Measurements from ENCODE around the gene TAOK2. TPM values are rescaled to one million over a fixed set of nuclear protein-coding genes. Genes with fewer than 3 reads are reported as not detected.

The TAOK2 gene
- total RNA-seq, 6 experiments from 2014 or later, result 50.4 to 56.9 (median 53.0) TPM

DNA sequence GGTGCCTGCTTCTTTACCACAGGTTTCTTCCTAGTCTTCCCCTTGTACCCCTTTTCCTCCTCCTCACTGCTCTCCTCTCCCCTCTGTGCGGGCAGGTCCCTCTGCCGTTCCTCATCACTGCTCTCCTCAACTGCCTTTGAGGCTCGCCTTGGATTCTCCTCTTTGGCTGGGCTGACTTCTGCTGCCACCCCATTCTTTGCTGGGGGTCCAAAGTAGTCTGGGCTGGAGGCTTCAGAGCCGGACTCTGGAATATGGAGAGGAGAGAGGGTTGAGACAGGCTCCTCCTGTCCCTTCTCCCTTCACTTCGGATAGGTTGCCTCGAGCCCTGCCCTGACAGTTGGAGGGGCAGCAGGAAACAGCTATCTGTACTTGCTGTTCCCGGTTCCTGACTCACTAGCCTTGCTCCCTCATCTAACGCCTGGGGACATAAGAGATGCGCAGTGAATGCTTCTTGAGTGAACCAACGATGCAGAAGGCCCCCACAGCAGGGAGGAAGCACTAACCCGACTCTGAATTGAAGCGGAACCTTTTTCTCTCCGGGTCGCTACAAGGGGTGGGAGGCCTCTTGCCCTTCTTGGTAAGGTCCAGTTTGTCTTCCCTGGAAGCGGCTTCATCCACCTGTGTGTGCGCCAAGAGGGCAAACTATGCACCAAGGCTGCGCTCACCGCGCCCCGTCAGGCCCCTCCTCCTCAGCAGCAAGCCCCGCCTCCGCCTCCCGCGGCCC lies 21.1 kb downstream of the TAOK2 start:
- TF ChIP-seq, protein P1, sequence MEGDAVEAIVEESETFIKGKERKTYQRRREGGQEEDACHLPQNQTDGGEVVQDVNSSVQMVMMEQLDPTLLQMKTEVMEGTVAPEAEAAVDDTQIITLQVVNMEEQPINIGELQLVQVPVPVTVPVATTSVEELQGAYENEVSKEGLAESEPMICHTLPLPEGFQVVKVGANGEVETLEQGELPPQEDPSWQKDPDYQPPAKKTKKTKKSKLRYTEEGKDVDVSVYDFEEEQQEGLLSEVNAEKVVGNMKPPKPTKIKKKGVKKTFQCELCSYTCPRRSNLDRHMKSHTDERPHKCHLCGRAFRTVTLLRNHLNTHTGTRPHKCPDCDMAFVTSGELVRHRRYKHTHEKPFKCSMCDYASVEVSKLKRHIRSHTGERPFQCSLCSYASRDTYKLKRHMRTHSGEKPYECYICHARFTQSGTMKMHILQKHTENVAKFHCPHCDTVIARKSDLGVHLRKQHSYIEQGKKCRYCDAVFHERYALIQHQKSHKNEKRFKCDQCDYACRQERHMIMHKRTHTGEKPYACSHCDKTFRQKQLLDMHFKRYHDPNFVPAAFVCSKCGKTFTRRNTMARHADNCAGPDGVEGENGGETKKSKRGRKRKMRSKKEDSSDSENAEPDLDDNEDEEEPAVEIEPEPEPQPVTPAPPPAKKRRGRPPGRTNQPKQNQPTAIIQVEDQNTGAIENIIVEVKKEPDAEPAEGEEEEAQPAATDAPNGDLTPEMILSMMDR (IDR thresholded peaks at IDR 0.05), result no peak
- peak; percentile 96 for DNase-seq
- Mint-ChIP-seq H3K27ac (peak overlapping the region; percentile 98), H3K9me3 (no peaks in the 10 kb centered on the region), H3K27me3 (ENCODE audit: insufficient read depth) (peaks cover 5% of the 10 kb centered on the region), H3K4me1 (ENCODE audit: low read depth) (peaks cover 29% of the 10 kb centered on the region), H3K36me3 (ENCODE audit: low read depth) (peaks cover 38% of the 10 kb centered on the region), H3K4me3 (peak overlapping the region; percentile 95)

DNA sequence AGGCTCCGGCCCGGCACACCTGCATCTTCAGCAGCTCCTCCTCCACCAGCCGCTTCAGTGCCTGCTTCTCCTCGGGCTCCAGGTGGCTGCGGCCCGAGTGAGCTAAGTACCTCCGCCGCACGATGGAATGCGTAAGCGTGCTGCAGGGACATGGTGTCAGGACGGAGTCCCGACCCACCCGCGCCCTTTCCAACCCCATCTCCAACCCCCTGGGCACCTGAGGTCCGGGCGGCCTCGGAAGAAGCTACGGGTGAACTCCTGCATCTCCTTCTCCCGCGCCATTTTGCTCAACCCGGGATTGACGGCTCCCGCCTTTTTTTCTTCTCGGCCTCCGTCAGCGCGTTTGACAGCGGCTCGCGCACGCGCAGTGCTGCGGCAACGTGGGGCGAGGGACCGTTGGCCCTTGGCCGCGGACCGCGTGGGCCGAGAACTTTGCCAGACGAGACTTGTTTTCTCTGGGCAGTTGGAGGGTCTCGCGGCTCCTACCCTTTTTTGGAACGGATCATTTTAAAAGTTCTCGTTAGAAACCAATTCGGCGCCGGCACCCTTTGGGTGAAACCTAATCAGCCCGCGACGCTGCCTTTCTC lies 21.7 kb downstream of the TAOK2 start, which contains the start of gene HIRIP3:
HIRIP3 (minus strand) TSS at position 294 of the 587 bp plus-strand sequence; CDS start at position 282, 12 bp downstream.
- H3K36me3 Mint-ChIP-seq (ENCODE audit: low read depth), result peaks cover 35% of the 10 kb centered on the region
- peak within 1 kb of the TSS; percentile 95 for H3K4me3 Mint-ChIP-seq
- H3K27ac Mint-ChIP-seq, result peak within 1 kb of the TSS; percentile 98
- peaks cover 29% of the 10 kb centered on the region for H3K4me1 Mint-ChIP-seq (ENCODE audit: low read depth)
- peaks cover 5% of the 10 kb centered on the region for H3K27me3 Mint-ChIP-seq (ENCODE audit: insufficient read depth)
- DNase-seq, result peak; percentile 42
- no peaks in the 10 kb centered on the region for H3K9me3 Mint-ChIP-seq
- TF ChIP-seq, protein P1 (IDR thresholded peaks at IDR 0.05), result no peak

DNA sequence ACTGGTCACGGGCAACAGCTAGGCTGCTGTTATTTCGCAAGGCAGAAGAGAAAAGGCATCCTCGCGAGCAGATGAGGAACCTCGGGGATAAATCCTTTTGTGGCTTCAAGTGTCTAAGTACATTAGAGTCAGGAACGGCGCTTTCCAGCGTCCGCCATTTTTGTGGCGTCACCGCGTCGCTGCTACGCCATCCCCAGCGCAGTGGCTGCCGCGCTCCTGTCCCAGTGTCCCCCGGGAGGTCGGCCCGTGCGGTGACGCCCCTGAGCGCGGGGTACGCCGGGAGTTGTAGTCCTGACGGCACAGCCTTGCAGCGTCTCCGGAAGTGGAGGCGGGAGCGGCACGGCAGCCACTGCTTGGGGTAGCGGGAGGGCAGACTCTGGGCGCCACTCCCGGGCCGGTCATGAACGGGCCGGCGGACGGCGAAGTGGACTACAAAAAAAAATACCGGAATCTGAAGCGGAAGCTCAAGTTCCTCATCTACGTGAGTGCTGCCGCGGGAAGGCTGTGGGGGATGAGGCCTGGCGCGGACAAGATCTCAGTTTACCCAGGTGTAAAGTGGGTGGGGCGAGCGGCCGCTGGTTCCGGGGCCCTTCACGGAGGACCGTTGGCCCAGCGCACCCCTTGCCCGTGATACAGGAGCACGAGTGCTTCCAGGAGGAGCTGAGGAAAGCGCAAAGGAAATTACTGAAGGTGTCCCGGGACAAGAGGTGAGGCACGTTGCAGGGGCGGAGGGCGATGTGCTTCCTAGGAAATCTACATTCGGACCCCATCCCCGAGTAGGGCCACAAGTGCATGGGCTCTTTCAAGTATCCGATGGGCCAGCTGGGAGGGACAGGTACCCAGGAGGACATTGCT lies 22.5 kb downstream of the TAOK2 start, which contains the start of gene INO80E:
INO80E (plus strand) TSS at position 331 of the 855 bp plus-strand sequence; CDS start at position 401, 70 bp downstream.
- Mint-ChIP-seq H3K27me3 (ENCODE audit: insufficient read depth) (peaks cover 5% of the 10 kb centered on the region), H3K36me3 (ENCODE audit: low read depth) (peaks cover 33% of the 10 kb centered on the region), H3K4me1 (ENCODE audit: low read depth) (peaks cover 29% of the 10 kb centered on the region), H3K4me3 (peak within 1 kb of the TSS; percentile 95), H3K9me3 (no peaks in the 10 kb centered on the region), H3K27ac (peak within 1 kb of the TSS; percentile 98)
- TF ChIP-seq, protein P1 (IDR thresholded peaks at IDR 0.05), result no peak
- peak; percentile 95 for DNase-seq

DNA sequence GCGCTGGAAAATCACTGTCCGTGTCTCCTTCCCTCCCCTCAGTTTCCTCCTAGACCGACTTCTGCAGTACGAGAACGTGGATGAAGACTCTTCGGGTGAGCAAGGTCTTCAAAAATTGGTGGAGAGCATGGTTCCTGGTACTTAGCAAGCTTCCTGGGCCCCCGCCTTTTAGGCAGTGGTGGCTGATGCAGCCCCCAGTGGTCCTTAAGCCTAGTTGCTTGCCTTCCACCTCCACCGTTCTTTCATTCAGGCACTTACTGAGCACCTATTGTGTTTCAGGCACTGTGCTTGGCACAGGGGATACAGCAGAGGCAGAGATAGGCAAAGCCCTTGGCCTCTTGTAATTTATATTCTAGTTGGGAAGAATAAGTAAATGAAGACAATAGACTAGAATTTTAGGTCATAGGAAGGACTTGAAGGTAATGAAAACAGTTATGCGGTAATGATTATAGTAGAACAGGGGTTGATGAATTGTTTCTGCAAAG lies 23.1 kb downstream of the TAOK2 start:
- no peak for DNase-seq
- Mint-ChIP-seq H3K36me3 (ENCODE audit: low read depth) (peaks cover 33% of the 10 kb centered on the region), H3K27ac (peak overlapping the region; percentile 98), H3K9me3 (no peaks in the 10 kb centered on the region), H3K4me3 (peak overlapping the region; percentile 95), H3K4me1 (ENCODE audit: low read depth) (peaks cover 29% of the 10 kb centered on the region), H3K27me3 (ENCODE audit: insufficient read depth) (peaks cover 5% of the 10 kb centered on the region)
- TF ChIP-seq, protein P1 (IDR thresholded peaks at IDR 0.05), result no peak

DNA sequence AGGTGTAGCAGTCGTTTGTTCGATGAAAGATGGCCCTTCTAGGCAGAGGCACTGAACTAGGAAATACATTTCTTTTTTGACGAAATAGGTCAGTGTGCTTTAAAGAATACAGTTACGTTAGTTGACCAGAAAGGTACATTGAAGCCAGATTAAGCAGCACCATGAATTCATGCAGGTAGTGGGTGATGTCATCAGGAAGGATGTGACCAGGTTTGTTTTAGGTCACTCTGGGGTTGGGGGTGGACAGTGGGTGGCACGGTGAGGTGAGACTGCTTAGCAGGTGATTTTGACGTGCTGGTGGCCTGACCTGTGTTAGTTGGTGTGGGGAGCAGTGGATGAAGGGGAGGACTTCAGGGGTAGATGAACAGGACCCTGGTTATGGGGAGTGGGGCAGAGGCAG lies 25.9 kb downstream of the TAOK2 start:
- TF ChIP-seq, protein P1 (IDR thresholded peaks at IDR 0.05), result no peak
- H3K9me3 Mint-ChIP-seq, result no peaks in the 10 kb centered on the region
- no peak for DNase-seq
- H3K4me3 Mint-ChIP-seq, result no peak overlapping the region
- peaks cover 10% of the 10 kb centered on the region for H3K27me3 Mint-ChIP-seq (ENCODE audit: insufficient read depth)
- peak overlapping the region; percentile 6; the same call in 1 of the 2 replicates for H3K27ac Mint-ChIP-seq
- H3K36me3 Mint-ChIP-seq (ENCODE audit: low read depth), result peaks cover 23% of the 10 kb centered on the region
- H3K4me1 Mint-ChIP-seq (ENCODE audit: low read depth), result peaks cover 11% of the 10 kb centered on the region
